MG63 (cell line): Measurements from ENCODE around the gene LGR4. TPM values are rescaled to one million over a fixed set of nuclear protein-coding genes. Genes with fewer than 3 reads are reported as not detected.

Source experiments
- DNase-seq: peaks from one replicate; pipeline ENCODE4 v3.0.0-alpha.2; 2020
- H3K27me3 ChIP-seq: fragments of 250-450 bp; sonication (Bioruptor Pico); 2 replicates; pipeline ENCODE4 v1.5.1; 2020; ENCODE audit warnings: mild to moderate bottlenecking, moderate library complexity
- H3K36me3 ChIP-seq: fragments of 250-450 bp; sonication (Bioruptor Pico); 2 replicates; pipeline ENCODE4 v1.5.1; 2020; ENCODE audit warnings: mild to moderate bottlenecking, moderate library complexity
- H3K4me3 ChIP-seq: fragments of 250-450 bp; sonication (Bioruptor Pico); 2 replicates; pipeline ENCODE4 v1.5.1; 2020; ENCODE audit warnings: mild to moderate bottlenecking, moderate library complexity
- H3K9me3 ChIP-seq: fragments of 250-450 bp; sonication (Bioruptor Pico); 2 replicates; pipeline ENCODE4 v1.5.1; 2020; ENCODE audit warnings: mild to moderate bottlenecking, moderate library complexity
- total RNA-seq: library from RNA; depleted of rRNA; stranded (reverse); fragments of >200 nt; shearing (Covaris generic); gene quantifications from 2 replicates; pipeline ENCODE4 v1.2.3, GENCODE V29; 2014; ENCODE audit warnings: low replicate concordance

Gene LGR4
- total RNA-seq, 1 experiment from 2014 or later: 7.7 TPM

GRCh38 chr11:27421819-27422494, 50.6 kb downstream of the LGR4 start:
- Histone ChIP-seq H3K4me3 (no peak overlapping the region), H3K36me3 (no peaks in the 10 kb centered on the region), H3K9me3 (no peaks in the 10 kb centered on the region), H3K27me3 (no peaks in the 10 kb centered on the region)
- DNase-seq: no peak

DNA sequence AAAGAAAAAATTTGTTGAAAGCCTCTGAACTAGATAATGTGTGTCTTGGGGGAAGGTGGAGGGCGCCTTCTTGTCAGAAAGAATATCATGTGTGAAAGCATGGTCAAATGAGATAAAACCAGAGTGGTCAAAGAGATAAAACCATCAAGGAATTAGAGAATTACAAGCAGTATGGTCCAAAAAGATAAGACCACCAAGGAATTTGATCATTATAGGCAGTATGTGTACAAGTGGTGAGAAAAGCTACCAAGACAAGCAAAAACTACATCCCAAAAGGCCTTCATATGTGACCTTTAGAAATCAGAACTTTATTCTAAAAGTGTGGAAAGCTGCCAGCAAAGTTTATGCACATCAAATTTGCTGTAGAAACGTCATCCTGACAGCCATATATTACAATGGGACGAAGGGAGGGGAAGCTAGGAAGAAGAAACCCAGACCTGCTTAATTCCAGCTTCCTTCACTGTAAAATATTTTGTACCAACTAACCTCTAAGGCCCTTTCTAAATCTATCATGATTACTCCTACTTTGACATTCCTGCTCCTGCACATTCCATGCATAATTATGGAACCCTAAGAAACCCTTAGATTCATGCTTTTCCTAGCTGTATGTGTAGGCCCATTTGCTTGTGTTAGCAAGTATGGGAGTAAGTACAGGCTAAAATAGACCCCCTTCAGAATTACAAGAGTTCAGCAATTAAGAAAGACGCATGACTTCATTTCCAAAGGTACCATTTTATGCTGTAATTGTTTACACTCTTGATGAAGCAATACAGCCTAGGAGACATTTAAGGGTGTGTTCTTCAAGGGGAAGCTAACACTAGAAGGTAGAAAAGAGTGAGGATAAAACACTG, 51.6 kb downstream of the LGR4 start:
- no peak overlapping the region for H3K4me3 ChIP-seq
- no peaks in the 10 kb centered on the region for H3K36me3 ChIP-seq
- H3K9me3 ChIP-seq: no peaks in the 10 kb centered on the region
- DNase-seq: no peak
- H3K27me3 ChIP-seq: no peaks in the 10 kb centered on the region

- Histone ChIP-seq H3K9me3 (no peaks in the 10 kb centered on the region), H3K4me3 (no peak overlapping the region), H3K27me3 (no peaks in the 10 kb centered on the region), H3K36me3 (no peaks in the 10 kb centered on the region)
- DNase-seq: no peak
Measured at GRCh38 chr11:27420217-27420616, 52.4 kb downstream of the LGR4 start.

DNA sequence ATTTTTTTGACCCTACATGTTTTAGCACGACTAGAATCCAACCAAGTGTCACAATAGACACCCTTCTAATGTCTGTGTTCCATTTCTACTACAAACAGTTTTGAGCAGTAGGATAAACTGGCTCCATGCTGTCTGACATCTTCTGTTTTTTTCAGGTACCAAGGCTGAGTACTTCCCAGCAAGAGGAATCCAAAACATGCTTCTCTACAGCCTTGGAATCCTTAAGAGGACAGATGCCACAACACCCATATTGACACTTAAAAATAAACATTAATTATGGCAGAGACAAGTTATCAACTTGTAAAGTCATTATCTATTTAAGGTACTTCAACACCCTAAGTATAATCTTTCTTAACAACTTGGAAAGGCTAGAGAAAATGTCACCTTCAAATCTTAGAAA, 54.2 kb downstream of the LGR4 start:
- no peaks in the 10 kb centered on the region for H3K27me3 ChIP-seq
- H3K9me3 ChIP-seq: no peaks in the 10 kb centered on the region
- no peak overlapping the region for H3K4me3 ChIP-seq

GRCh38 chr11:27416568-27417176, 55.9 kb downstream of the LGR4 start:
- no peaks in the 10 kb centered on the region for H3K27me3 ChIP-seq

More for the DNA sequence above, 54.2 kb downstream of the LGR4 start:
- H3K36me3 ChIP-seq: no peaks in the 10 kb centered on the region
- no peak for DNase-seq

GRCh38 chr11:27414644-27415043, 57.9 kb downstream of the LGR4 start:
- no peaks in the 10 kb centered on the region for H3K9me3 ChIP-seq
- no peaks in the 10 kb centered on the region for H3K36me3 ChIP-seq
- DNase-seq: no peak
- H3K27me3 ChIP-seq: no peaks in the 10 kb centered on the region
- no peak overlapping the region for H3K4me3 ChIP-seq

More at GRCh38 chr11:27416568-27417176, 55.9 kb downstream of the LGR4 start:
- Histone ChIP-seq H3K36me3 (no peaks in the 10 kb centered on the region), H3K4me3 (no peak overlapping the region), H3K9me3 (no peaks in the 10 kb centered on the region)
- no peak for DNase-seq

- Histone ChIP-seq H3K4me3 (no peak overlapping the region), H3K36me3 (no peaks in the 10 kb centered on the region), H3K27me3 (no peaks in the 10 kb centered on the region), H3K9me3 (no peaks in the 10 kb centered on the region)
- DNase-seq: no peak
Measured at GRCh38 chr11:27413218-27413617, 59.4 kb downstream of the LGR4 start.

DNA sequence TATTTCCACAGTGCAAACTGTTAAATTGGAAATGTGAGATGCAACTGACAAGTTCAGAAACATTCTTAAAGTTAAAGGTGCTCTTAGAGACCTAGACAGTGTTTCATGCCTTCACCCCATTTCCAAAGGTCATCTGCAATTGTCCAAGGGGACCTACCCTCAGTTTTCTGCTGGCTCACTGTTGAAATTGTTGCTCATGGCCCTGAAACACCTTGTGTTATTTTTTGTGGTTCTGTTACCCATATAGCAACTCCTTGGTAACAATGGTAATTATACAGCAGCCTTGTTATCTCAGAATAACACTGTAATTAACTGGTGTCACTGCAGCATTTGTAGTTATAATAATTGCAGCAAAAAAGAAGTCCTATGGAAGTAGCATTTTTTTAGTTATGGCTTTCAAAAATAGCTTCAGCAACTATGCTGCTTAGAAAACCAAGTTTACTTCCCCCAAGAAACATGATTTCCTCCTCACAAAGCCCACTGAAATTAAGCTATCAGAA, 60.3 kb downstream of the LGR4 start:
- Histone ChIP-seq H3K9me3 (no peaks in the 10 kb centered on the region), H3K36me3 (no peaks in the 10 kb centered on the region), H3K4me3 (no peak overlapping the region), H3K27me3 (no peaks in the 10 kb centered on the region)
- DNase-seq: no peak

DNA sequence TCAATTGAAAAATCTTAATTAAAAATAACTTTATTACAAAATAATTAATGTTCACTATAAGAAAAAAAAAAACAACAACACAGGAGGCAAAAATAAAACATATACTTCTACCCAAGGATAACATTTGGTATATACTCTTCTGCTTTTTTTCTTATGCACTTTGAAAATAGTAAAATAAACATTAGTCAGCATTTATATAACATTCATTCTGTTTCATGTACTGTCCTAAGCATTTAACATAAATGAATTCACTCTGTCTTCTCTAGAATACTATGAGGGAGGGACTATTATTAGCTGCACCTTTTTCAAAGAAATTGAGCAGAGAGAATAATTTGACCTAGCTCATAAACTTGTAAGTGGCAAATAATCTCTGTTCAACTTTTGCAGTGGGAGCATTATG, 61.3 kb downstream of the LGR4 start:
- H3K36me3 ChIP-seq: no peaks in the 10 kb centered on the region
- DNase-seq: no peak
- H3K4me3 ChIP-seq: no peak overlapping the region
- no peaks in the 10 kb centered on the region for H3K27me3 ChIP-seq
- H3K9me3 ChIP-seq: no peaks in the 10 kb centered on the region

GRCh38 chr11:27410272-27410671, 62.3 kb downstream of the LGR4 start:
- Histone ChIP-seq H3K4me3 (no peak overlapping the region), H3K36me3 (no peaks in the 10 kb centered on the region), H3K9me3 (no peaks in the 10 kb centered on the region), H3K27me3 (no peaks in the 10 kb centered on the region)
- no peak for DNase-seq

- DNase-seq: no peak
- Histone ChIP-seq H3K36me3 (no peaks in the 10 kb centered on the region), H3K4me3 (no peak overlapping the region), H3K9me3 (no peaks in the 10 kb centered on the region), H3K27me3 (no peaks in the 10 kb centered on the region)
Measured at GRCh38 chr11:27409742-27410141, 62.8 kb downstream of the LGR4 start.

DNA sequence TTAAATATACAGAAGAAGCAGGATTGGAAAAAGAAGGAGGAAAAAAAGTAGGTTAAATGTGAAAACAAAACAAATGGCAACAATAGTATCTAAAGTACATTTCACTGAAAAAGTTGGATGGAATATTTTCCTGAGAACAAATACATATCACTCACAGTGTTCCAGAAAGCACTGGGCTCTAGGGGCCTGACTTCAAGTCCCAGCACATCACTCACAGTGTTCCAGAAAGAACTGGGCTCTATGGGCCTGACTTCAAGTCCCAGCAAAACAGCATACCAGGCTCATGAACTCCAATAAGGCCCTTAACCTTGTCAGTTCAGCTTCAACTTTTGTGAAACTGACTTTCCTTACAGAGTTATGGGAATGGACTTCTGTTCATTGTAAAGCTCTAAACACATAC, 63.5 kb downstream of the LGR4 start:
- H3K27me3 ChIP-seq: no peaks in the 10 kb centered on the region
- H3K9me3 ChIP-seq: no peaks in the 10 kb centered on the region
- no peaks in the 10 kb centered on the region for H3K36me3 ChIP-seq
- no peak overlapping the region for H3K4me3 ChIP-seq
- no peak for DNase-seq

DNA sequence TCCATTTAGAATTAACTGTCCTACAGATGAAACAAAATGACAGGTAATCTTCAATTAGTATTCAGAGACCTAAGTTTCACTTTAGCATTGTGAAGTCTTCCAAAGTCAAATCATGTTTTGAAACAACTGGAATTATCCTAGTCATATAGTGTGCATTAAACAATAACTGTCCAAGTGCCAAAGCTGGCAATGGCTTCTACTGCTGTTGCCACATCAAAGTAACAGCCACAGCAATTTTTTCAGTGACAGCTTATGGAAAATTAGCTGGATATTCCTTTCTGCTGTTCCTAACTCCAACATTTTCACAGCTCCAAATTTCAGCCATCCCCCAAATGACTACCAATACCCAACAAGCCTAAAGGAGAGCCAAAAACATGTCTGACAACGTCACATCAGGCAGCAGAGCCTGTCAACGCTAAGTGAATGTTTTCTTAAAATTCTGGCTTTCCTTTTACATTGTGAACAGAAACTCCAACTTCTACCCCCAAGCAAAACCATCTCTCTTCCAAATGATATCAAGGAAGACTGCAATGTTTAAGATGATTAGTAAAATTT, 64.3 kb downstream of the LGR4 start:
- no peaks in the 10 kb centered on the region for H3K9me3 ChIP-seq
- no peaks in the 10 kb centered on the region for H3K36me3 ChIP-seq
- DNase-seq: no peak
- no peaks in the 10 kb centered on the region for H3K27me3 ChIP-seq
- H3K4me3 ChIP-seq: no peak overlapping the region

DNA sequence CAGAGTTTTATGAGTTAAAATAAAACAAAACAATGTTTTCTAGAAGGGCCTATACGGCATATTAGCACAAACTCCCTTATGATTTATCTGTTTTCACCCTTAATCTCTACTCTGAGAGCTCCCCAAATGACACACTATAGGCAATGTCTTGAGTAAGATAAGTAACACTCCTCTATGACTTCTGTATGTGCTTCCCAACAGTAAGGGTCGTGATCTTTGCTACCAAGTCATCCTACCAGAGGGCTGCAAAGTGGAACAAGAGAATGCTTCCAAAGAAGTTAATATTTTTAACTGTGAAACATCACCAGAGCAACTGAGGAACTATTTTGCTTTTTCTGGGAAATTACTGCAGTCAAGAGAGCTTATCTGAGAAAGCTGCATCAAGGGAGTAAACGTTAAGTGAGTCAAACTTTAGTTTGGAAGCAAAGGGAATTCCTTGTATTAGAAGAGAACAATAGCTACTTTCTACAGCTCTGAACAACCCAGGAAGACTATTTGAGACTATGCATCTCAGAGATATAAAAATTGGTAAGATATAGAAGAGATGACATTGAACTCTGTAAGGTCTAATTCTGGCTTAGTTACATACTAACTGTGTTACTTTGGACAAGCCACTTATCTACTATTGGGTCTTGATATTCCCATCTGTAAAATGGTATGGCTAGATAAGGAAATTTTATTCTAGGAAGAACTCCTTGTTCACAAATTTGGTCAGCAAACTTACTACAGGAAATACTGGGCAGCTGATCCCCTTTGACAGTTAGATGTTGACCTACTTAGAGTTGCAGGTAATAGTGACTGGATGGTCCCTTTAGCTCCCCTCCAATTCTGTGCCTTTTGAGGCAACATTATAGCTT, 65.9 kb downstream of the LGR4 start:
- no peaks in the 10 kb centered on the region for H3K9me3 ChIP-seq
- no peaks in the 10 kb centered on the region for H3K36me3 ChIP-seq
- no peaks in the 10 kb centered on the region for H3K27me3 ChIP-seq
- no peak overlapping the region for H3K4me3 ChIP-seq
- DNase-seq: no peak

DNA sequence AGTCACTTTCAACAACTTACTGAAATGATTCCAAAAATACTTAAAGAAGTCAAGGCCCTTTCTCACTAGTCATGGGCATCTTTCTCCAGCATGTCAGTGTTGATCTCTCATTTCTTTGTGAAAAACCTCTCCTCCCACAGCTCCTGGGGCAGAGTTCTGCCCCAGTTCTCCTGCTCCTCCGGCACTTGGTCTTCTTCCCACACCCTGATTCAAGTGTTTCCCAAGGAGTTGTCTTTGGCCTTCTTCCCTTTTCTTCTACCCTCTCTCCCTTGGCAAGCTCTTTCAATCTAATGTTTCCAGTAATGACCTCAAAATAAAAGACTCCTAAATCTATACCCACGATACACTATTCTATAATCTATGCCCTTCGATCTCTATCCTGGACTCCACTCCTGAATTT, 67.5 kb downstream of the LGR4 start:
- Histone ChIP-seq H3K9me3 (no peaks in the 10 kb centered on the region), H3K36me3 (no peaks in the 10 kb centered on the region), H3K4me3 (no peak overlapping the region), H3K27me3 (no peaks in the 10 kb centered on the region)
- no peak for DNase-seq

DNA sequence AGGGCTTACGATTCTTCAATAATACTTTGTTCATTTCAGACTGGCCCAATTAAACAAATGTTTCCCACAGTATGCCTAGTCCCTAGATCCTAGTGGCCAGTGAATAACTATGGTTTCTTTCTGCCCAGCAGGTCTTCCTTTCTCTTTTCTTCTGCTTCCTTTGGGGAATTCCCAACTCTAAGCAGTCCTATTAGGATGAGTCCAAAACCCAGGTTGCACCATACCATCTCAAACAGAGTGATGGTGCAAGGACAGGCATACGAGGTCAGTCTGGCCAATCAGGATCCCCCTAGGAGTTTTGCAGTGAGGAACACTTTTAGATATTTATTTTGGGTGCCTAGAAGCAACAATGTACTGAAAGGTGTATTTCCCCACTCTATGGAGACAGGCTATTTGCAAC, 68.2 kb downstream of the LGR4 start:
- Histone ChIP-seq H3K27me3 (no peaks in the 10 kb centered on the region), H3K36me3 (no peaks in the 10 kb centered on the region), H3K4me3 (no peak overlapping the region), H3K9me3 (no peaks in the 10 kb centered on the region)
- DNase-seq: no peak
